OCI-LY1 (cell line): ENCODE results near the gene VPS36.
"Not testable (repeated sequence)": the region's sequence is repeated elsewhere in the genome, so short reads cannot be mapped to it uniquely, and the experiment has no call there.

Source experiments
- H2AFZ ChIP-seq: fragments of 200-600 bp; sonication (generic), shearing (Covaris generic); 2 replicates; pipeline ENCODE4 v1.6.0; 2014; ENCODE audit warnings: antibody characterized with exemption, mild to moderate bottlenecking, low read length
- H3F3A ChIP-seq: fragments of 200-600 bp; sonication (generic), shearing (Covaris generic); 2 replicates; pipeline ENCODE4 v1.6.0; 2014; ENCODE audit warnings: mild to moderate bottlenecking, antibody characterized with exemption, low read length, moderate library complexity; ENCODE audit not compliant: insufficient read depth
- H3K27ac ChIP-seq: fragments of 200-600 bp; sonication (generic); 2 replicates; pipeline ENCODE4 v1.5.1; 2014; ENCODE audit warnings: low read length, mixed run types, mild to moderate bottlenecking, low read depth; ENCODE audit not compliant: poor library complexity, severe bottlenecking
- H3K27me3 ChIP-seq: fragments of 200-600 bp; sonication (generic); 2 replicates; pipeline ENCODE4 v1.6.0; 2014; ENCODE audit warnings: antibody characterized with exemption, mild to moderate bottlenecking, low read length, moderate library complexity; ENCODE audit not compliant: insufficient read depth
- H3K36me3 ChIP-seq: fragments of 200-600 bp; sonication (generic); 2 replicates; pipeline ENCODE4 v1.6.1; 2014; ENCODE audit warnings: mild to moderate bottlenecking, antibody characterized with exemption, low read length, moderate library complexity, mixed read lengths; ENCODE audit not compliant: insufficient read depth
- H3K4me1 ChIP-seq: fragments of 200-600 bp; sonication (generic); 2 replicates; pipeline ENCODE4 v1.5.1; 2014; ENCODE audit warnings: mild to moderate bottlenecking, low read length, moderate library complexity; ENCODE audit not compliant: insufficient read depth, severe bottlenecking
- H3K4me2 ChIP-seq: fragments of 200-600 bp; sonication (generic), shearing (Covaris generic); 2 replicates; pipeline ENCODE4 v1.6.1; 2014; ENCODE audit warnings: low read length
- H3K4me3 ChIP-seq: fragments of 200-600 bp; sonication (generic); 2 replicates; pipeline ENCODE4 v1.5.1; 2014; ENCODE audit warnings: low read length, low read depth, mild to moderate bottlenecking, mixed read lengths; ENCODE audit not compliant: poor library complexity, severe bottlenecking
- H3K79me2 ChIP-seq: fragments of 200-600 bp; shearing (Covaris generic); 2 replicates; pipeline ENCODE4 v1.6.1; 2016; ENCODE audit warnings: mixed run types, low read length, mixed read lengths; ENCODE audit not compliant: insufficient read depth
- H3K9ac ChIP-seq: fragments of 200-600 bp; sonication (generic), shearing (Covaris generic); 2 replicates; pipeline ENCODE4 v1.6.1; 2014; ENCODE audit warnings: mild to moderate bottlenecking, low read length, mixed read lengths
- H3K9me2 ChIP-seq: fragments of 200-600 bp; sonication (generic), shearing (Covaris generic); 2 replicates; pipeline ENCODE4 v1.6.1; 2014; ENCODE audit warnings: low read depth, mild to moderate bottlenecking, low read length, mixed read lengths
- H3K9me3 ChIP-seq: fragments of 200-600 bp; shearing (Covaris generic); 2 replicates; pipeline ENCODE4 v1.6.1; 2014; ENCODE audit warnings: low read length, mixed read lengths
- H4K20me1 ChIP-seq: fragments of 200-600 bp; sonication (generic), shearing (Covaris generic); 2 replicates; pipeline ENCODE4 v1.6.0; 2016; ENCODE audit warnings: mild to moderate bottlenecking, low read length; ENCODE audit not compliant: insufficient read depth
- EZH2 ChIP-seq: fragments of 200-600 bp; sonication (generic), shearing (Covaris generic); IDR thresholded peaks from 2 replicates; pipeline ENCODE4 v1.8.0; 2017; ENCODE audit warnings: borderline replicate concordance, mixed run types, mild to moderate bottlenecking, antibody characterized with exemption, low read length, moderate library complexity, mixed read lengths
- TF ChIP-seq, protein P1 (sequence below): fragments of 200-600 bp; sonication (generic), shearing (Covaris generic); IDR thresholded peaks from 2 replicates; pipeline ENCODE4 v1.5.1; 2017; ENCODE audit warnings: mild to moderate bottlenecking, antibody characterized with exemption, low read length, moderate library complexity, mixed read lengths

The VPS36 gene

DNA sequence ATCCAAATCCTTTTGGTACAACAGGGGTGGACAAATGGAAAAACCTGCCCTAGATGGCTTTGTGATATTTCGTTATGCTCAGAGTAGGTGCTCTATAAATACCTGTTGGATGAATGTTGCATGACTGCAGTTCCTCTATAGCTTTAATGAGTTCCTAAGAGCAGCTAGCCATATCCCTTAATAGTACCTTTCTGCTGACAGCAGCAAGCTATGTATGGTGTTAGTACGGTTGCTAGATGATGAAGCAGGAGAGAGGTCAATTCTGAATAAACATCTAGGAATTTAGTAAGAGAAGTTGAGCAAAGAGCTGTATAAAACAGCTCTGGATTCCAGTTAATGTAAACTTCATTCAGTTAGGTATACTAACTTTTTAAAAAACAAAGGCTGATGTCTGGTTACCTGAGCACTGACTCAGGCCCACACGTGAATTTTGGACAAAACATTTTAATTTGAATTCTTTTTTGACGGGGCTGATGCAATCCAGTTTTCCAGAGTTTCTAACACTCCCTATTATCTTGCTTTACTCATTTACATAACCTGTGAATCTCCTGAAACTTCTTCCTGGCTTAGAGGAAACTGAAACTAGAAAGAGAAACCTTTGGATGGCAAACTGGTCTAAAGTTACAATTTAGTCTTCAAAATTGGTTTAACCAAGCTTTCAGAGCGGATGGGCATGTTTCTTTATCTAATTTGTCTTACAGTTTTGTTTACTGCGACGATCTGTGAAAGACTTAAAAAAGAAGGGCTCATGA, 30.4 kb upstream of the VPS36 start:
- H2AFZ ChIP-seq, H3K9me2 ChIP-seq, H3K4me3 ChIP-seq, H3K79me2 ChIP-seq, H3K27ac ChIP-seq, H3K4me1 ChIP-seq, H3K9ac ChIP-seq, H3K9me3 ChIP-seq, H3K4me2 ChIP-seq, H3F3A ChIP-seq, H4K20me1 ChIP-seq, H3K27me3 ChIP-seq: not testable (repeated sequence)
- peaks cover 13% of the 10 kb centered on the region for H3K36me3 ChIP-seq

DNA sequence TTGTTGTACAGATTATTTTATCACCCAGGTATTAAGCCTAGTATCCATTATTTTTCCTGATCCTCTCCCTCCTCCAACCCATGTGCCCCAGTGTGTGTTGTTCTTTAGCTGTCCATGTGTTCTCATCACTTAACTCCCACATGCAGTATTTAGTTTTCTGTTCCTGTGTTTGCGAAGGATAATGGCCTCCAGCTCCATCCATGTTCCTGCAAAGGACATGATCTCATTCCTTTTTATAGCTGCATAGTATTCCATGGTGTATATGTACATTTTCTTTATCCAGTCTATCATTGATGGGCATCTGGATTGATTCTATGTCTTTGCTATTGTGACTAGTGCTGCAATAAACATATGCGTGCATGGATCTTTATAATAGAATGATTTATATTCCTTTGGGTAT, 18.1 kb upstream of the VPS36 start:
- peaks cover 85% of the 10 kb centered on the region for H3K36me3 ChIP-seq
- H3F3A ChIP-seq, H4K20me1 ChIP-seq, H2AFZ ChIP-seq, H3K4me2 ChIP-seq, H3K79me2 ChIP-seq, H3K4me1 ChIP-seq, H3K9ac ChIP-seq, H3K4me3 ChIP-seq, H3K27ac ChIP-seq, H3K9me2 ChIP-seq, H3K27me3 ChIP-seq, H3K9me3 ChIP-seq: not testable (repeated sequence)

GRCh38 chr13:52463526-52463925, 13.1 kb upstream of the VPS36 start:
- Histone ChIP-seq H3K36me3 (peaks cover 98% of the 10 kb centered on the region), H3K79me2 (peaks cover 25% of the 10 kb centered on the region)

DNA sequence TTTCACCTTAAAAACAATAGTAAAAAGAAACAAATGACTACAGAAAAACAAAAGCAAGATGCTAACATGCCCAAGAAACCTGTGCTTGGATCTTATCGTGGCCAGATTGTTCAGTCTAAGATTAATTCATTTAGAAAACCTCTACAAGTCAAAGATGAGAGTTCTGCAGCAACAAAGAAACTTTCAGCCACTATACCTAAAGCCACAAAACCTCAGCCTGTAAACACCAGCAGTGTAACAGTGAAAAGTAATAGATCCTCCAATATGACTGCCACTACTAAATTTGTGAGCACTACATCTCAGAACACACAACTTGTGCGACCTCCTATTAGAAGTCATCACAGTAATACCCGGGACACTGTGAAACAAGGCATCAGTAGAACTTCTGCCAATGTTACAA, 10.8 kb upstream of the VPS36 start:
- Histone ChIP-seq H3K27me3 (no peaks in the 10 kb centered on the region), H3K79me2 (peaks cover 42% of the 10 kb centered on the region), H3K9ac (no peak overlapping the region), H3K4me1 (peaks cover 41% of the 10 kb centered on the region), H3K36me3 (peaks cover 94% of the 10 kb centered on the region), H3K27ac (no peak overlapping the region), H3K4me2 (peak overlapping the region; percentile 40; the same call in 1 of the 2 replicates), H4K20me1 (no peaks in the 10 kb centered on the region), H3K4me3 (no peak overlapping the region), H3F3A (no peaks in the 10 kb centered on the region; the same call in 1 of the 2 replicates), H3K9me3 (no peaks in the 10 kb centered on the region), H3K9me2 (0 out of 2 replicates have a peak, but pooled peaks cover 2% of the 10 kb centered on the region), H2AFZ (no peak overlapping the region)
- TF ChIP-seq, protein P1, sequence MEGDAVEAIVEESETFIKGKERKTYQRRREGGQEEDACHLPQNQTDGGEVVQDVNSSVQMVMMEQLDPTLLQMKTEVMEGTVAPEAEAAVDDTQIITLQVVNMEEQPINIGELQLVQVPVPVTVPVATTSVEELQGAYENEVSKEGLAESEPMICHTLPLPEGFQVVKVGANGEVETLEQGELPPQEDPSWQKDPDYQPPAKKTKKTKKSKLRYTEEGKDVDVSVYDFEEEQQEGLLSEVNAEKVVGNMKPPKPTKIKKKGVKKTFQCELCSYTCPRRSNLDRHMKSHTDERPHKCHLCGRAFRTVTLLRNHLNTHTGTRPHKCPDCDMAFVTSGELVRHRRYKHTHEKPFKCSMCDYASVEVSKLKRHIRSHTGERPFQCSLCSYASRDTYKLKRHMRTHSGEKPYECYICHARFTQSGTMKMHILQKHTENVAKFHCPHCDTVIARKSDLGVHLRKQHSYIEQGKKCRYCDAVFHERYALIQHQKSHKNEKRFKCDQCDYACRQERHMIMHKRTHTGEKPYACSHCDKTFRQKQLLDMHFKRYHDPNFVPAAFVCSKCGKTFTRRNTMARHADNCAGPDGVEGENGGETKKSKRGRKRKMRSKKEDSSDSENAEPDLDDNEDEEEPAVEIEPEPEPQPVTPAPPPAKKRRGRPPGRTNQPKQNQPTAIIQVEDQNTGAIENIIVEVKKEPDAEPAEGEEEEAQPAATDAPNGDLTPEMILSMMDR = no peak
- no peak for TF ChIP-seq EZH2

More at GRCh38 chr13:52463526-52463925, 13.1 kb upstream of the VPS36 start:
- no peak overlapping the region for H2AFZ ChIP-seq
- 0 out of 2 replicates have a peak, but pooled peaks cover 2% of the 10 kb centered on the region for H3K9me2 ChIP-seq
- H3K9ac ChIP-seq = no peak overlapping the region
- no peaks in the 10 kb centered on the region; the same call in 1 of the 2 replicates for H3F3A ChIP-seq
- H3K4me3 ChIP-seq = no peak overlapping the region
- no peak overlapping the region for H3K4me2 ChIP-seq
- TF ChIP-seq, protein P1 = no peak
- no peak for TF ChIP-seq EZH2
- H4K20me1 ChIP-seq = no peaks in the 10 kb centered on the region
- H3K27me3 ChIP-seq = no peaks in the 10 kb centered on the region
- peaks cover 22% of the 10 kb centered on the region for H3K4me1 ChIP-seq
- no peak overlapping the region for H3K27ac ChIP-seq
- H3K9me3 ChIP-seq = no peaks in the 10 kb centered on the region
